ENCODE results near the gene TRMT5.
A peak's percentile ranks its signal among the peaks of the same experiment; 100 is the strongest.

TRMT5 gene

GRCh38 chr14:60965402-60965801, 15.5 kb downstream of the TRMT5 start:
- FAIRE-seq, result peak; percentile 90
- DNase-seq (ENCODE audit: low spot score), result no peak

- FAIRE-seq (no peak), DNase-seq (ENCODE audit: low spot score) (no peak)
Observed at GRCh38 chr14:60964904-60965303, 16.0 kb downstream of the TRMT5 start.

DNA sequence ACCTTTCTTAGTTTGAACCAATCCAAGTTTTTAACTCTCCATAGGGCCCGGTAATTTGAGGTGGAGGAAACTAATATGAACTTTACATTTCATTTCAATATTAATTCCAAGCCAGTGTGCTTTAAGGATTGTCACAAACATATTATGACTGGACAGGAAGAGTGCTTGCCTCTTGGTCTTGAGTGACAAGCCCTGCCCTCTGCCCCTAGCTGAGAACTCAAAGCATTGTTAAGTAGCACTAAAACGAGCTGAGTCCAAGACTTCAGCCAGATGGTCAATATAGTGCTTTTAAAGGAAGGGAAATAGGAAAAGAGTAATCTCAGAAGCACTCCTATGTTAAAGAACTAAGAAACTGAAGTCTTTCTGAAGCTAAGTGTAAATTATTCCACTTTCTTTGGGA, 17.1 kb downstream of the TRMT5 start:
- DNase-seq (ENCODE audit: low spot score), result no peak
- FAIRE-seq, result no peak

- DNase-seq (ENCODE audit: low spot score) (no peak), FAIRE-seq (no peak)
Observed at GRCh38 chr14:60958146-60958545, 22.7 kb downstream of the TRMT5 start.

DNA sequence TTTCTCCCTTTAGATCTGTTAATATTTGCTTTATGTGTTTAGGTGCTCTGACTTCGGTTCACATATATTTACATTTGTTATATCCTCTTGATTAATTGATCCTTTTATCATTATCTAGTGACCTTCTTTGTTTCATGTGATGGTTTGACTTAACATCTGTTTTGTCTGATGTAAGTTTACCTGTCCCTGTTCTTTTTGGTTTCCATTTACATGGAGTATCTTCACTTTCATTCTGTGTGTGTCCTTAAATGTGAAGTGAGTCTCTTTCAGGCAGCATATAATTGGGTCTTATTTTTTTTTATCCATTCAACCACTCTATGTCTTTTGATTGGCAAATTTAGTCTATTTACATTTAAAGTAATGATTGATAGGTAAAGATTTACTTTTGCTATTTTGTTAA, 24.2 kb downstream of the TRMT5 start:
- no peak for DNase-seq (ENCODE audit: low spot score)
- peak; percentile 74 for FAIRE-seq

DNA sequence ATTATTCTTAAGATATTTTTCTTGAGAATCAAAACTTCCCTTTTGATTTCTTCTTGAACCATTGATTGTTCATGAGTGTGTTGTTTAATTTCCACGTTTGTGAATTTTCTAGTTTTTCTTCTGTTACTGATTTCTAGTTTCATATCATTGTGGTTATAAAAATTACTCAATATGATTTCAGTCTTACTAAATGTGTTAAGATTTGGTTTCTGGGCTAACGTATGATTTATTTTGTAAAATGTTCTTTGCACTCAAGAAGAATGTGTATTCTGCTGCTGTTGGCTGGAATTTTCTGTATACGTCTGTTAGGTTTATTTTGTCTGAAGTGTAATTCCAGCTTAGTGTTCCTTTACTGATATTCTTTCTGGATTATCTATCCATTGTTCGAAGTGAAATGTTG, 24.7 kb downstream of the TRMT5 start:
- DNase-seq (ENCODE audit: low spot score) (no peak), FAIRE-seq (no peak)

GRCh38 chr14:60951776-60952435, 29.0 kb downstream of the TRMT5 start:
- FAIRE-seq, result peak; percentile 53
- no peak for DNase-seq (ENCODE audit: low spot score)

DNA sequence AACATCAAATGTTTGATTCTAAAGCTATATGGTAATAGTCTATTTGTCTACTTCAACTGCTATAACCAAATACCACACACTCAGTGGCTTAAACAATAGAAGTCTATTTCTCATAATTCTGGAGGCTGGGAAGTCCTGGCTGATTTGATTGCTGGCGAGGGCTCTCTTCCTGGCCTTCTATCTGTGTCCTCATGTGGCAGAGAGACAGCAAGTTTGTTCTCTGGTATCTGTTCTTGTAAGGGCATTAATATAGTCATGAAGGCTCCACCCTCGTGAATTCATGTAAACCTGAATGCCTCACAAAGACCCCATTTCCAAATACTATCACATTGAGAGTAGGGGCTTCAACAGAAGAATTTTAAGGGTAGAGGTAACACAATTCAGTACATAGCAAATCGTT, 34.1 kb downstream of the TRMT5 start:
- DNase-seq (ENCODE audit: low spot score), result no peak
- FAIRE-seq, result no peak

GRCh38 chr14:60945984-60946383, 34.9 kb downstream of the TRMT5 start:
- FAIRE-seq (peak; percentile 61), DNase-seq (ENCODE audit: low spot score) (no peak)

- DNase-seq (ENCODE audit: low spot score) (no peak), FAIRE-seq (peak; percentile 63)
Observed at GRCh38 chr14:60944204-60944603, 36.7 kb downstream of the TRMT5 start.

- FAIRE-seq, result no peak
- DNase-seq (ENCODE audit: low spot score), result no peak
Observed at GRCh38 chr14:60943637-60944032, 37.2 kb downstream of the TRMT5 start.

- FAIRE-seq, result no peak
- no peak for DNase-seq (ENCODE audit: low spot score)
Observed at GRCh38 chr14:60935319-60935718, 45.6 kb downstream of the TRMT5 start.

GRCh38 chr14:60933920-60934655, 46.8 kb downstream of the TRMT5 start:
- FAIRE-seq (peak; percentile 84), DNase-seq (ENCODE audit: low spot score) (no peak)

- DNase-seq (ENCODE audit: low spot score), result no peak
- no peak for FAIRE-seq
Observed at GRCh38 chr14:60931218-60931617, 49.7 kb downstream of the TRMT5 start.

DNA sequence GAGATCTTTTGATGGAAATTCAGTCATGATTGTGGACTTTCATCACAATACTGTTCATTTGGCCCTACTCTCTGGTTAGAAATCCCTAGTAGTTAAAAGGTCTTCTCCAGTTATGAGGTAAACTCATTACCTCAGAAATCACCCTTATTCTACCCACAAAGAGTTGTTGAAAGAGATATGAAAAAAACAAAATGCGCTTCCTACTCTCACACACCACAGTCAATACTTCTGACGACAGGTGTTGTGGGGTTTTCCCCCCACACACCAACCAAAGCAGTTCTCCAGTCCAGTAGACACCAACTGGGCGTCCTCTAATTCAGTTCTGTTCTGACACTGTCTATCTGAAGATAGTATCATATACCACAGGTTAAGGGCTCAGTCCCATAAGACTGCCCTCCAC, 54.9 kb downstream of the TRMT5 start:
- DNase-seq (ENCODE audit: low spot score), result no peak
- FAIRE-seq, result no peak

DNA sequence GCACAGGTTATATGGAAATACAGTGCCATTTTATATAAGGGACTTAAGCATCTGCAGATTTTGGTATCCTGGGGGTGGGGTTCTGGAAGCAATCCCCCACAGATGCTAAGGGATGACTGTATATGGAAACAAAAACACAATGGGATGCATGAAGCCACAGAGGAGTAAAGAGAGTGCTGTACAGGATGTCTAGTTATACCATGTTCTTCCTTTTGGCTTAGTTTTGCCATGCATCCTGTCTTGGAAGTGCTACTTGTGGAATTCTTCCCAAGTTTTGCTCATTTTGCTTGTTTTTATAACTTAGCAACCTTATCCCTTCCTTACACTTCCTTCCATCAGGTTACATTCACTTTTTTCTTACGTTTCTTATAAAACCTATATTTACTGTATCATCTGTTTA, 55.6 kb downstream of the TRMT5 start:
- no peak for DNase-seq (ENCODE audit: low spot score)
- peak; percentile 20 for FAIRE-seq

GRCh38 chr14:60922050-60922449, 58.8 kb downstream of the TRMT5 start:
- DNase-seq (ENCODE audit: low spot score) (no peak), FAIRE-seq (no peak)
